K562 (cell line): ENCODE results near the gene SERPINE2. TPM values are rescaled to one million over a fixed set of nuclear protein-coding genes. Genes with fewer than 3 reads are reported as not detected.

Source experiments
- ATAC-seq: fragments of 200-7000 bp; cut with Tn5 transposase; 3 replicates; pipeline ENCODE4 v1.9.1; 2020; ENCODE audit warnings: moderate library complexity
- BruUV-seq: library from RNA; stranded (reverse); fragments of 400-500 nt; replicated peaks from 2 replicates; lab custom pipeline; 2021; lab: Mats Ljungman, UMichigan
- CTCF ChIA-PET: fragments of 300-600 bp; formaldehyde crosslinking; extraction: SDS; loops from one replicate; lab custom pipeline; 2021; ENCODE audit warnings: low intra/inter-chr PET ratio; lab: Yijun Ruan, JAX
- POLR2A ChIA-PET: fragments of 300-600, 350-650 bp; sonication (Branson Sonifier 250); formaldehyde crosslinking; extraction: SDS; loops from one replicate; lab custom pipeline; 2021; ENCODE audit warnings: antibody characterized with exemption, inconsistent platforms; lab: Yijun Ruan, JAX
- DNase-seq, 4 experiments: peaks; one replicate each; pipeline versions ENCODE4 v3.0.0 to v3.0.0-alpha.2; 2011 to 2018; ENCODE audit warnings: low spot score in 3 of 4, mixed read lengths in 3 of 4; ENCODE audit errors: extremely low read depth in 1 of 4
- FAIRE-seq: peaks from 2 replicates; lab custom pipeline; 2011; peaks lifted over from hg19 to GRCh38; lab: Jason Lieb, UNC
- H2AFZ ChIP-seq: 2 replicates; pipeline ENCODE4 v1.6.0; 2011; ENCODE audit warnings: low read depth, low read length, control low read depth, inconsistent platforms
- H3K27ac ChIP-seq: fragments of 200-600 bp; 3 replicates; pipeline ENCODE4 v1.8.0; 2011; ENCODE audit warnings: low read depth, mild to moderate bottlenecking, control low read depth, inconsistent platforms, low read length, moderate library complexity, mixed read lengths; ENCODE audit errors: extremely low read depth
- H3K27me3 ChIP-seq, 2 experiments: fragments of 300-600 bp in 1 of 2; 2 replicates in 1 of 2; 3 replicates in 1 of 2; pipeline versions ENCODE4 v1.6.0 to v1.8.0; 2011; ENCODE audit warnings: inconsistent platforms in 2 of 2, low read length in 2 of 2, mild to moderate bottlenecking in 1 of 2, mixed read lengths in 1 of 2, moderate library complexity in 1 of 2; ENCODE audit not compliant: control insufficient read depth in 2 of 2, insufficient read depth in 2 of 2
- H3K36me3 ChIP-seq: fragments of 300-600 bp; 3 replicates; pipeline ENCODE4 v1.8.0; 2011; ENCODE audit warnings: mild to moderate bottlenecking, low read length, inconsistent platforms; ENCODE audit not compliant: control insufficient read depth, insufficient read depth
- H3K4me1 ChIP-seq, 2 experiments: fragments of 200-600 bp in 1 of 2; replicated peaks in 1 of 2; 2 replicates in 1 of 2; 3 replicates in 1 of 2; pipeline versions ENCODE4 v1.5.1 to v1.8.0; 2011; ENCODE audit warnings: inconsistent platforms in 2 of 2, low read length in 2 of 2, mild to moderate bottlenecking in 1 of 2, mixed read lengths in 1 of 2, moderate library complexity in 1 of 2; ENCODE audit not compliant: control insufficient read depth in 2 of 2, insufficient read depth in 2 of 2
- H3K4me2 ChIP-seq: 2 replicates; pipeline ENCODE4 v1.6.1; 2011; ENCODE audit warnings: low read length, control low read depth, inconsistent platforms, mixed read lengths; ENCODE audit not compliant: insufficient read depth
- H3K4me3 ChIP-seq: fragments of 200-600 bp; sonication (generic), shearing (Covaris generic); 2 replicates; pipeline ENCODE4 v1.5.1; 2016; ENCODE audit warnings: control low read depth, inconsistent platforms
- H3K79me2 ChIP-seq: fragments of 200-600 bp; 3 replicates; pipeline ENCODE4 v1.8.0; 2011; ENCODE audit warnings: low read length, inconsistent platforms; ENCODE audit not compliant: control insufficient read depth, insufficient read depth
- H3K9ac ChIP-seq, 2 experiments: 2 replicates each; pipeline versions ENCODE4 v1.6.0 to v1.6.1; 2011; ENCODE audit warnings: low read depth in 2 of 2, low read length in 2 of 2, control low read depth in 1 of 2, inconsistent platforms in 1 of 2, mild to moderate bottlenecking in 1 of 2, mixed read lengths in 1 of 2; ENCODE audit not compliant: insufficient read depth in 1 of 2
- H3K9me1 ChIP-seq: one replicate; pipeline ENCODE4 v1.6.0; 2011; ENCODE audit warnings: inconsistent platforms, mild to moderate bottlenecking, low read length, moderate library complexity; ENCODE audit not compliant: control insufficient read depth, insufficient read depth
- H3K9me3 ChIP-seq: replicated peaks from 2 replicates; pipeline ENCODE4 v1.5.1; 2011; ENCODE audit warnings: low read depth, low read length, inconsistent platforms; ENCODE audit not compliant: control insufficient read depth, insufficient read depth
- H4K20me1 ChIP-seq: replicated peaks from 2 replicates; pipeline ENCODE4 v1.6.1; 2011; ENCODE audit warnings: low read length, inconsistent platforms, mixed read lengths; ENCODE audit not compliant: control insufficient read depth, insufficient read depth
- BDP1 ChIP-seq: IDR thresholded peaks from 3 replicates; pipeline ENCODE4 v1.6.1; 2011; ENCODE audit not compliant: insufficient read length, insufficient read depth
- CHD2 ChIP-seq: IDR thresholded peaks from 2 replicates; pipeline ENCODE4 v1.6.1; 2011; ENCODE audit warnings: low read depth, low read length
- MTA3 ChIP-seq: fragments of 450-650 bp; formaldehyde crosslinking; IDR thresholded peaks from 2 replicates; pipeline ENCODE4 v1.6.1; 2017; ENCODE audit warnings: mild to moderate bottlenecking, borderline replicate concordance
- PPARD ChIP-seq: fragments of 250-450 bp; sonication (Bioruptor Pico); IDR thresholded peaks from 2 replicates; pipeline ENCODE4 v1.8.0; 2022; ENCODE audit warnings: inconsistent platforms, mild to moderate bottlenecking, moderate library complexity
- YBX1 ChIP-seq: fragments of 450-650 bp; IDR thresholded peaks from 2 replicates; pipeline ENCODE4 v1.7.1; 2016; ENCODE audit warnings: mild to moderate bottlenecking
- ZFP1 ChIP-seq: fragments of 450-650 bp; formaldehyde crosslinking; IDR thresholded peaks from 2 replicates; pipeline ENCODE4 v1.4.0; 2020; ENCODE audit warnings: mild to moderate bottlenecking, mixed read lengths
- ZNF140 ChIP-seq: fragments of 250-450 bp; sonication (Bioruptor Pico); IDR thresholded peaks from 2 replicates; pipeline ENCODE4 v1.8.0; 2021; ENCODE audit warnings: moderate library complexity, mild to moderate bottlenecking, inconsistent platforms
- ZNF197 ChIP-seq: fragments of 200-800 bp; sonication (Bioruptor generic); IDR thresholded peaks from 2 replicates; pipeline ENCODE4 v1.6.1; 2016; ENCODE audit warnings: low read depth, missing genetic modification characterization, missing compliant biosample characterization
- WGBS: fragments of 100-300 bp; shearing (Covaris generic); methylation state at CpG from one replicate; pipeline ENCODE4 v1.1.6; 2016; ENCODE audit warnings: low coverage, mixed read lengths; ENCODE audit not compliant: insufficient coverage; ENCODE audit errors: missing lambda C conversion rate; 5-methylcytosine and 5-hydroxymethylcytosine counted together
- in situ Hi-C: fragments of 300-500 bp; cut with MboI; formaldehyde crosslinking; loops from 4 replicates; pipeline ENCODE4 v1.15.0; 2018; ENCODE audit warnings: inconsistent platforms, mixed read lengths
- intact Hi-C: fragments of 100-400 bp; cut with micrococcal nuclease; formaldehyde crosslinking; loops from 2 replicates; pipeline ENCODE4 v1.14.2; 2022
- polyA plus RNA-seq, 8 experiments: library from polyadenylated mRNA; depleted of rRNA in 4 of 8; stranded (reverse) in 5 of 8; unstranded in 3 of 8; fragments of >200 nt; fragmentation: Nextera tagmentation in 2 of 8; fragmentation: Illumina TruSeq in 1 of 8; extraction: Ambion mirVana in 2 of 8; extraction: Trizol in 1 of 8; gene quantifications; 2 replicates each; pipeline versions ENCODE4 v1.2.1 to v1.2.3, GENCODE V29; 2011 to 2014; ENCODE audit warnings: inconsistent platforms in 1 of 8, missing spikeins in 1 of 8
- total RNA-seq, 7 experiments: library from RNA; depleted of rRNA in 6 of 7; stranded (reverse); fragments of >200 nt in 6 of 7; fragmentation: Illumina TruSeq in 2 of 7; extraction: Trizol in 2 of 7; gene quantifications; 2 replicates each; pipeline versions ENCODE4 v1.2.1 to v1.2.3, GENCODE V29; 2011 to 2021; ENCODE audit warnings: low replicate concordance in 1 of 7
- TF ChIP-seq, protein P1 (sequence below), 2 experiments: fragments of 450-650 bp in 1 of 2; sonication (generic) in 1 of 2; formaldehyde crosslinking in 1 of 2; IDR thresholded peaks in 1 of 2; conservative IDR thresholded peaks in 1 of 2; 2 replicates each; pipeline versions ENCODE4 v1.6.1 to v1.8.1; 2016 to 2023; ENCODE audit warnings: mild to moderate bottlenecking in 2 of 2, moderate library complexity in 2 of 2, inconsistent platforms in 1 of 2, missing genetic modification reagents in 1 of 2
- TF ChIP-seq, protein P2 (sequence below): sonication (generic); formaldehyde crosslinking; IDR thresholded peaks from 2 replicates; pipeline ENCODE4 v1.9.0; 2022; ENCODE audit warnings: mild to moderate bottlenecking, missing genetic modification reagents
- TF ChIP-seq, protein P3 (sequence below): fragments of 450-650 bp; conservative IDR thresholded peaks from 2 replicates; pipeline ENCODE4 v1.6.1; 2016; ENCODE audit warnings: missing genetic modification characterization, low read depth, mild to moderate bottlenecking, missing compliant biosample characterization, moderate library complexity
- TF ChIP-seq, protein P4 (sequence below): fragments of 450-650 bp; formaldehyde crosslinking; IDR thresholded peaks from 2 replicates; pipeline ENCODE4 v1.4.0; 2020; ENCODE audit warnings: mild to moderate bottlenecking, moderate library complexity

The SERPINE2 gene
- total and polyA plus RNA-seq, 9 of the 15 experiments (the other 6 are each of a cell fraction or from before 2014, with no cell fraction given), result 0.03 to 0.16 (median 0.13) TPM; not detected in 6

DNA sequence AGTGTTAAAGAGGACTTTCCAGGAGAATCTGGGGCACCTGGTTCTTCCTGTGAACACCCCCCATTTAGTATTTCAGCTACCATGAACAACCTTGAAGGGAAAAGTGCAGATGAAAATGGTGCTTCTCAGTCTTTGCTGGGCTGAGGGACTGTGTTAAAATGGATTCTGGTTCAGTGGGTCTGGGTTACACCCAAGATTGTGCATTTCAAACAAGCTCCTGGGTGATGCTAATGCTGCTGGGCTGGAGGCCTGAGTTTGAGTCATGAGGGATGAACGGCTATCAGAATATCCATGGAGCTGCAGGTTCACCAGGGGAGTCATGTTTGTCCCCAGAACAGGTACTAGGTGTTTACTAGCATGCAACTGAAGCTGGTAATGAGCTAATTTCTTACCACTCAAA, 57.8 kb downstream of the SERPINE2 start:
- no peak for TF ChIP-seq ZFP1 (CRISPR knock-in tag)
- TF ChIP-seq, protein P1, sequence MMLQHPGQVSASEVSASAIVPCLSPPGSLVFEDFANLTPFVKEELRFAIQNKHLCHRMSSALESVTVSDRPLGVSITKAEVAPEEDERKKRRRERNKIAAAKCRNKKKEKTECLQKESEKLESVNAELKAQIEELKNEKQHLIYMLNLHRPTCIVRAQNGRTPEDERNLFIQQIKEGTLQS (IDR thresholded peaks at IDR 0.05), result no peak
- TF ChIP-seq, protein P1 (CRISPR knock-in tag; conservative IDR thresholded peaks at IDR 0.05), result no peak
- TF ChIP-seq CHD2, result no peak
- TF ChIP-seq, protein P2, sequence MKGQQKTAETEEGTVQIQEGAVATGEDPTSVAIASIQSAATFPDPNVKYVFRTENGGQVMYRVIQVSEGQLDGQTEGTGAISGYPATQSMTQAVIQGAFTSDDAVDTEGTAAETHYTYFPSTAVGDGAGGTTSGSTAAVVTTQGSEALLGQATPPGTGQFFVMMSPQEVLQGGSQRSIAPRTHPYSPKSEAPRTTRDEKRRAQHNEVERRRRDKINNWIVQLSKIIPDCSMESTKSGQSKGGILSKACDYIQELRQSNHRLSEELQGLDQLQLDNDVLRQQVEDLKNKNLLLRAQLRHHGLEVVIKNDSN (CRISPR knock-in tag), result no peak
- no peak for TF ChIP-seq MTA3
- TF ChIP-seq PPARD (CRISPR knock-in tag), result no peak
- no peak for TF ChIP-seq ZNF197
- TF ChIP-seq, protein P3, sequence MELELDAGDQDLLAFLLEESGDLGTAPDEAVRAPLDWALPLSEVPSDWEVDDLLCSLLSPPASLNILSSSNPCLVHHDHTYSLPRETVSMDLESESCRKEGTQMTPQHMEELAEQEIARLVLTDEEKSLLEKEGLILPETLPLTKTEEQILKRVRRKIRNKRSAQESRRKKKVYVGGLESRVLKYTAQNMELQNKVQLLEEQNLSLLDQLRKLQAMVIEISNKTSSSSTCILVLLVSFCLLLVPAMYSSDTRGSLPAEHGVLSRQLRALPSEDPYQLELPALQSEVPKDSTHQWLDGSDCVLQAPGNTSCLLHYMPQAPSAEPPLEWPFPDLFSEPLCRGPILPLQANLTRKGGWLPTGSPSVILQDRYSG (tag), result no peak
- no peak for TF ChIP-seq YBX1
- TF ChIP-seq BDP1, result no peak
- no peak for TF ChIP-seq ZNF140 (CRISPR knock-in tag)
- TF ChIP-seq, protein P4, sequence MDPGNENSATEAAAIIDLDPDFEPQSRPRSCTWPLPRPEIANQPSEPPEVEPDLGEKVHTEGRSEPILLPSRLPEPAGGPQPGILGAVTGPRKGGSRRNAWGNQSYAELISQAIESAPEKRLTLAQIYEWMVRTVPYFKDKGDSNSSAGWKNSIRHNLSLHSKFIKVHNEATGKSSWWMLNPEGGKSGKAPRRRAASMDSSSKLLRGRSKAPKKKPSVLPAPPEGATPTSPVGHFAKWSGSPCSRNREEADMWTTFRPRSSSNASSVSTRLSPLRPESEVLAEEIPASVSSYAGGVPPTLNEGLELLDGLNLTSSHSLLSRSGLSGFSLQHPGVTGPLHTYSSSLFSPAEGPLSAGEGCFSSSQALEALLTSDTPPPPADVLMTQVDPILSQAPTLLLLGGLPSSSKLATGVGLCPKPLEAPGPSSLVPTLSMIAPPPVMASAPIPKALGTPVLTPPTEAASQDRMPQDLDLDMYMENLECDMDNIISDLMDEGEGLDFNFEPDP (CRISPR knock-in tag), result no peak
- Histone ChIP-seq H3K9me1 (no peaks in the 10 kb centered on the region), H3K27ac (no peak overlapping the region), H3K36me3 (no peaks in the 10 kb centered on the region), H4K20me1 (no peaks in the 10 kb centered on the region), H3K4me1 (no peaks in the 10 kb centered on the region), H2AFZ (no peak overlapping the region), H3K9ac (no peak overlapping the region), H3K4me3 (no peak overlapping the region), H3K27me3 (peaks cover 6 to 22% of the 10 kb centered on the region in 2 experiments; a peak in 3 of 5 replicates), H3K9me3 (no peaks in the 10 kb centered on the region), H3K4me2 (no peak overlapping the region), H3K79me2 (no peaks in the 10 kb centered on the region)
- WGBS, result 13% methylated on average over 1 of the region's 1 CpG
- in situ Hi-C loops (no loop called here), intact Hi-C loops (no loop called here)
- POLR2A ChIA-PET, result interaction anchor here (1.5 kb wide), 1 partner anchor 11 kb away, joined by 5 read pairs; no protein-coding TSS in a partner anchor
- ATAC-seq (no peak), DNase-seq (no peak), FAIRE-seq (no peak)
- CTCF ChIA-PET, result no interaction called here
- no TSS peak for BruUV-seq
